Heart right ventricle (tissue), 16 donors: ENCODE measurements around the gene ABCA10. TPM values are rescaled to one million over a fixed set of nuclear protein-coding genes. Genes with fewer than 3 reads are reported as not detected.

Source experiments
- ATAC-seq, 8 donors: fragments of 200-7000 bp; cut with Tn5 transposase; one replicate each; pipeline ENCODE4 v1.9.1; 2020; ENCODE audit warnings: mild to moderate bottlenecking in 8 of 8, moderate library complexity in 8 of 8, moderate number of reproducible peaks in 1 of 8
- DNase-seq, 2 donors: peaks; one replicate each; pipeline ENCODE4 v3.0.0-alpha.2; 2020
- H3K27ac ChIP-seq, 10 donors: fragments of 200-600 bp; sonication (generic) in 2 of 10; one replicate each; pipeline versions ENCODE4 v1.5.0 to v1.8.0; 2020 to 2022; ENCODE audit warnings: mild to moderate bottlenecking in 3 of 10
- H3K27me3 ChIP-seq, 7 donors: fragments of 200-600 bp; one replicate each; pipeline ENCODE4 v1.8.0; 2021 to 2022; ENCODE audit warnings: mild to moderate bottlenecking in 2 of 7
- H3K36me3 ChIP-seq, 9 donors: fragments of 200-600 bp; sonication (generic) in 1 of 9; one replicate each; pipeline versions ENCODE4 v1.5.0 to v1.8.0; 2020 to 2022; ENCODE audit warnings: mild to moderate bottlenecking in 2 of 9
- H3K4me1 ChIP-seq, 9 donors: fragments of 200-600 bp; sonication (generic) in 1 of 9; one replicate each; pipeline versions ENCODE4 v1.5.0 to v1.8.0; 2020 to 2022; ENCODE audit warnings: mild to moderate bottlenecking in 4 of 9
- H3K4me3 ChIP-seq, 10 donors: fragments of 200-600 bp; sonication (generic) in 2 of 10; one replicate each; pipeline versions ENCODE4 v1.5.0 to v1.8.0; 2020 to 2022; ENCODE audit warnings: mild to moderate bottlenecking in 7 of 10, moderate library complexity in 2 of 10
- H3K9me3 ChIP-seq, 11 donors: fragments of 200-600 bp in 10 of 11; sonication (generic) in 2 of 11; one replicate each; pipeline versions ENCODE4 v1.5.0 to v1.8.0; 2013 to 2022; ENCODE audit warnings: mild to moderate bottlenecking in 2 of 11, control low read depth in 1 of 11, moderate library complexity in 1 of 11
- CTCF ChIP-seq, 9 donors: fragments of 200-600 bp; sonication (generic) in 2 of 9; IDR thresholded peaks; one replicate each; pipeline versions ENCODE4 v1.5.0 to v1.8.0; 2021 to 2022; ENCODE audit warnings: antibody characterized with exemption in 9 of 9, mild to moderate bottlenecking in 5 of 9, moderate library complexity in 1 of 9
- WGBS, 2 donors: extraction: QIAGEN DNeasy Blood & Tissue Kit; methylation state at CpG; one replicate each; pipeline ENCODE4 v1.1.7; 2013; ENCODE audit warnings: inconsistent platforms in 1 of 2; 5-methylcytosine and 5-hydroxymethylcytosine counted together
- intact Hi-C, 10 donors: fragments of 100-400 bp; cut with DNase I; formaldehyde crosslinking; loops; one replicate each; pipeline versions ENCODE4 v1.11.1 to v1.14.2; 2022
- polyA plus RNA-seq, 2 donors: library from polyadenylated mRNA; stranded (reverse); fragments of 200-250 nt; gene quantifications; one replicate each; pipeline ENCODE4 v1.2.3, GENCODE V29; 2013
- total RNA-seq, 10 donors: library from RNA; stranded (reverse); fragmentation: NEBNext Ultra II Directional in 3 of 10; extraction: Animal tissue kit (Norgen Biotek cat#: 25700) in 3 of 10; gene quantifications; one replicate each; pipeline versions ENCODE4 v1.2.1 to v1.2.4, GENCODE V29; 2021 to 2023
- donor health status: Arrhythmogenic right ventricular cardiomyopathy.
- donor health status: ischemic (EF 13 %, LVEDD 7.1; RV severe dilation, severe dysfunction).
- donor health status: healthy with polysubstance abuse.
- donor health status: DM: no; HTN: yes; CAD: no.
- donor health status: DM: no; HTN: no; CAD: no.
- donor health status: ischemic (EF 25% LVEDD 6.9; RV normal size, moderate dysfunction).
- donor health status: ischemic (EF 25% LVEDD 5.7; RV mildly dilated, moderate dysfunction).
- donor health status: healthy.
- donor health status: DM: yes; HTN: yes; CAD: no.
- donor health status: Ischemic cardiomyopathy.
- donor health status: ischemic (EF 35%, LVEDD 5.7; RV mildly dilated, moderate dysfunction).
- donor health status: nonischemic (EF 11% LVEDD 7.7; RV severe dilation, severe dysfunction).
- donor health status: DM: yes; HTN: yes; CAD: no.
- donor health status: PGD.
- donor health status: ischemic (EF 29% LVEDD 5.4; RV normal size, mild dysfunction).
- donor health status: nonischemic (EF 23%, LVEDD 6.1; RV moderate dilation, normal function).

The ABCA10 gene
- total and polyA plus RNA-seq, 12 donors = 1.0 to 60.9 (median 3.6) TPM

- intact Hi-C loops = loop anchor here in 1 of 10 donors (5.0 kb wide), 1 partner anchor 468 kb away; no protein-coding TSS in a partner anchor
- WGBS, 2 donors = 63 to 77% methylated on average over 2 of the region's 2 CpGs
Measured at GRCh38 chr17:69245617-69246016, 17.0 kb upstream of the ABCA10 start.

GRCh38 chr17:69239611-69240600, 11.3 kb upstream of the ABCA10 start:
- no peaks in the 10 kb centered on the region for H3K27me3 ChIP-seq
- peaks cover 0 to 20% (median 0%) of the 10 kb centered on the region in 9 donors for H3K36me3 ChIP-seq

More at GRCh38 chr17:69245617-69246016, 17.0 kb upstream of the ABCA10 start:
- no peak for ATAC-seq
- H3K36me3 ChIP-seq = peaks cover 0 to 38% (median 0%) of the 10 kb centered on the region in 9 donors
- H3K4me3 ChIP-seq = no peak overlapping the region
- no peaks in the 10 kb centered on the region for H3K9me3 ChIP-seq
- TF ChIP-seq CTCF (IDR thresholded peaks at IDR 0.05) = no peak
- DNase-seq = no peak
- no peaks in the 10 kb centered on the region for H3K27me3 ChIP-seq
- no peak overlapping the region for H3K27ac ChIP-seq
- no peaks in the 10 kb centered on the region for H3K4me1 ChIP-seq

GRCh38 chr17:69236946-69237345, 8.3 kb upstream of the ABCA10 start:
- Histone ChIP-seq H3K4me3 (no peak overlapping the region), H3K27me3 (no peaks in the 10 kb centered on the region), H3K36me3 (peaks cover 0 to 4% (median 0%) of the 10 kb centered on the region in 9 donors), H3K27ac (no peak overlapping the region), H3K9me3 (peaks cover 0 to 21% (median 13%) of the 10 kb centered on the region in 11 donors), H3K4me1 (peaks cover 0 to 5% (median 3%) of the 10 kb centered on the region in 9 donors)
- intact Hi-C loops = loop anchor here in 9 of 10 donors (2.0 to 10.0 kb wide), 6 partner anchors 252 to 465 kb away; no protein-coding TSS in a partner anchor
- DNase-seq = no peak
- 82 to 83% methylated on average over 3 of the region's 3 CpGs for WGBS, 2 donors
- ATAC-seq = no peak
- no peak for TF ChIP-seq CTCF (IDR thresholded peaks at IDR 0.05)

More at GRCh38 chr17:69239611-69240600, 11.3 kb upstream of the ABCA10 start:
- ATAC-seq = no peak
- Histone ChIP-seq H3K4me3 (no peak overlapping the region), H3K27ac (no peak overlapping the region), H3K4me1 (peaks cover 0 to 5% (median 3%) of the 10 kb centered on the region in 9 donors), H3K9me3 (no peaks in the 10 kb centered on the region)
- DNase-seq = no peak
- intact Hi-C loops = loop anchor here in 9 of 10 donors (5.0 to 10.0 kb wide), 5 partner anchors 255 to 468 kb away; no protein-coding TSS in a partner anchor
- TF ChIP-seq CTCF (IDR thresholded peaks at IDR 0.05) = no peak
- 87 to 90% methylated on average over 8 of the region's 8 CpGs for WGBS, 2 donors

- H3K27ac ChIP-seq = no peak overlapping the region
- no peak for ATAC-seq
- TF ChIP-seq CTCF (IDR thresholded peaks at IDR 0.05) = no peak
- no peaks in the 10 kb centered on the region for H3K27me3 ChIP-seq
- peaks cover 0 to 26% (median 16%) of the 10 kb centered on the region in 11 donors for H3K9me3 ChIP-seq
- peaks cover 0 to 5% (median 3%) of the 10 kb centered on the region in 9 donors for H3K4me1 ChIP-seq
- H3K36me3 ChIP-seq = peaks cover 0 to 4% (median 0%) of the 10 kb centered on the region in 9 donors
- H3K4me3 ChIP-seq = no peak overlapping the region
- 63 to 65% methylated on average over 2 of the region's 2 CpGs for WGBS, 2 donors
- DNase-seq = no peak
- intact Hi-C loops = loop anchor here in 9 of 10 donors (2.0 to 10.0 kb wide), 6 partner anchors 252 to 464 kb away; no protein-coding TSS in a partner anchor
Measured at GRCh38 chr17:69236464-69236863, 7.8 kb upstream of the ABCA10 start.
